Neural progenitor cell (in vitro differentiated cells): ENCODE results near the gene MAP4K5.

ENCODE experiments used
- CTCF ChIP-seq: fragments of 200-600 bp; sonication (generic); IDR thresholded peaks from 2 replicates; pipeline ENCODE4 v1.5.1; 2017; ENCODE audit warnings: antibody characterized with exemption, mild to moderate bottlenecking
- EZH2 ChIP-seq: fragments of 200-600 bp; sonication (generic); IDR thresholded peaks from 2 replicates; pipeline ENCODE4 v1.6.1; 2017; ENCODE audit warnings: antibody characterized with exemption, mild to moderate bottlenecking, moderate library complexity
- EZH2phosphoT487 ChIP-seq: fragments of 200-600 bp; sonication (generic); IDR thresholded peaks from 2 replicates; pipeline ENCODE4 v1.6.1; 2017; ENCODE audit warnings: antibody characterized with exemption

DNA sequence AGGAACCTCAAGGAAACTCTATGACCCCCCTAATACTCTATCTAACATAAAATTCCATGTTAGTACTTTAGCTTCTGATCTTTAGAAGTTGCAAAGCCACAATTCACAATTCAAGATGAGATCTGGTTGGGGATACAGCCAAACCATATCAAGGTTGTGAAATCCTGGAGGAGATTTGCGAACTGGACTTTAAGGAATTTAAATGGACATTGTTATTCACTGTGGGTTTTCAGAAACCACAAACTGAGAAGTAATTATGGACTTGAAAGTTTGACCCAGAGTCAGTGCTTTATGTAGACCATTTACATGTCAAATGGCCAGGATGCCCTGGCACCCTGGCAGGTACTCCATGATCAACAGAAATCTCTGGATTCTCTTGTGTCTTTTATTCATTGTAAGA, 121.4 kb downstream of the MAP4K5 start:
- TF ChIP-seq EZH2: no peak
- TF ChIP-seq CTCF: no peak
- no peak for TF ChIP-seq EZH2phosphoT487
